Activated T-cell treated with anti-CD3 and anti-CD28 coated beads for 24 hours (primary cell): ENCODE results near the gene PLEKHA8.
A peak's percentile ranks its signal among the peaks of the same experiment; 100 is the strongest.

ENCODE experiments used
- DNase-seq: peaks from one replicate; pipeline ENCODE4 v3.0.0-alpha.2; 2020; ENCODE audit warnings: low read depth

PLEKHA8 gene

GRCh38 chr7:30028216-30028748 is at the start of gene PLEKHA8:
Gene PLEKHA8 (plus strand): TSS chr7:30028412. CDS start chr7:30028763, 351 bp downstream.
- peak; percentile 90 for DNase-seq

GRCh38 chr7:29980151-29980550 is 48.1 kb upstream of the PLEKHA8 start:
- no peak for DNase-seq

- DNase-seq = no peak
Measured at GRCh38 chr7:29987083-29987482, 41.1 kb upstream of the PLEKHA8 start.

- no peak for DNase-seq
Measured at GRCh38 chr7:29987811-29988317, 40.3 kb upstream of the PLEKHA8 start.

GRCh38 chr7:29988424-29989256 is 39.6 kb upstream of the PLEKHA8 start:
- no peak for DNase-seq

- no peak for DNase-seq
Measured at GRCh38 chr7:29989257-29989995, 38.8 kb upstream of the PLEKHA8 start, which contains the start of gene SCRN1. Gene SCRN1 (minus strand): TSS chr7:29989801. CDS start chr7:29969067, 20,734 bp downstream.

GRCh38 chr7:29990931-29991330 is 37.3 kb upstream of the PLEKHA8 start:
- no peak for DNase-seq

GRCh38 chr7:29991937-29992336 is 36.3 kb upstream of the PLEKHA8 start:
- no peak for DNase-seq

GRCh38 chr7:29993140-29993539 is 35.1 kb upstream of the PLEKHA8 start:
- DNase-seq = no peak

- no peak for DNase-seq
Measured at GRCh38 chr7:29995652-29996051, 32.6 kb upstream of the PLEKHA8 start.

GRCh38 chr7:29996321-29996720 is 31.9 kb upstream of the PLEKHA8 start:
- no peak for DNase-seq

GRCh38 chr7:29998489-29998888 is 29.7 kb upstream of the PLEKHA8 start:
- DNase-seq = no peak

- DNase-seq = no peak
Measured at GRCh38 chr7:30001998-30002397, 26.2 kb upstream of the PLEKHA8 start.

GRCh38 chr7:30003098-30003497 is 25.1 kb upstream of the PLEKHA8 start:
- DNase-seq = no peak

- DNase-seq = no peak
Measured at GRCh38 chr7:30005464-30005863, 22.7 kb upstream of the PLEKHA8 start.

- no peak for DNase-seq
Measured at GRCh38 chr7:30010021-30010420, 18.2 kb upstream of the PLEKHA8 start.

- no peak for DNase-seq
Measured at GRCh38 chr7:30012757-30013156, 15.5 kb upstream of the PLEKHA8 start.

- no peak for DNase-seq
Measured at GRCh38 chr7:30018451-30018850, 9.8 kb upstream of the PLEKHA8 start.

- no peak for DNase-seq
Measured at GRCh38 chr7:30019387-30019786, 8.8 kb upstream of the PLEKHA8 start.

GRCh38 chr7:30019960-30020359 is 8.3 kb upstream of the PLEKHA8 start:
- DNase-seq = no peak

GRCh38 chr7:30020535-30020934 is 7.7 kb upstream of the PLEKHA8 start:
- no peak for DNase-seq

GRCh38 chr7:30022991-30023390 is 5.2 kb upstream of the PLEKHA8 start:
- no peak for DNase-seq

GRCh38 chr7:30023524-30023923 is 4.7 kb upstream of the PLEKHA8 start:
- DNase-seq = no peak
